Breast epithelium (tissue), 3 donors: ENCODE measurements around the gene KMT2E.
A peak's percentile ranks its signal among the peaks of the same experiment; 100 is the strongest.

Experiments
- CTCF ChIP-seq, 3 donors: fragments of 450-650 bp; IDR thresholded peaks; one replicate each; pipeline ENCODE4 v1.5.1; 2016 to 2017; ENCODE audit warnings: antibody characterized with exemption in 3 of 3, mild to moderate bottlenecking in 3 of 3, moderate library complexity in 3 of 3
- POLR2A ChIP-seq: fragments of 450-650 bp; IDR thresholded peaks from one replicate; pipeline ENCODE4 v1.6.1; 2016; ENCODE audit warnings: antibody characterized with exemption, mild to moderate bottlenecking, moderate library complexity
- POLR2AphosphoS5 ChIP-seq, 3 donors: sonication (generic); formaldehyde crosslinking; IDR thresholded peaks; one replicate each; pipeline ENCODE4 v1.6.1; 2017; ENCODE audit warnings: antibody characterized with exemption in 3 of 3

- TF ChIP-seq CTCF (IDR thresholded peaks at IDR 0.05) (peak in 1 of 3 donors; percentile 17), POLR2A (no peak), POLR2AphosphoS5 (IDR thresholded peaks at IDR 0.05) (no peak)
Measured at GRCh38 chr7:105141068-105141467, 127.1 kb downstream of the KMT2E start.
